ENCODE results near the gene CFAP44.

CFAP44 gene

GRCh38 chr3:113437411-113437810, 3.9 kb downstream of the CFAP44 start:
- Histone ChIP-seq H3K36me3 (no peaks in the 10 kb centered on the region), H3K27ac (no peak overlapping the region), H3K9me3 (ENCODE audit: severe bottlenecking) (no peaks in the 10 kb centered on the region), H3K4me3 (ENCODE audit: low read depth, low read length) (no peak overlapping the region), H3K27me3 (ENCODE audit: insufficient read depth, low read depth, severe bottlenecking) (no peaks in the 10 kb centered on the region)
- TF ChIP-seq CTCF (IDR thresholded peaks at IDR 0.05; ENCODE audit: low read depth, low read length): no peak
- DNase-seq: no peak

- TF ChIP-seq CTCF (IDR thresholded peaks at IDR 0.05; ENCODE audit: low read depth, low read length): no peak
- Histone ChIP-seq H3K9me3 (ENCODE audit: severe bottlenecking) (no peaks in the 10 kb centered on the region), H3K4me3 (ENCODE audit: low read depth, low read length) (no peak overlapping the region), H3K36me3 (no peaks in the 10 kb centered on the region), H3K27me3 (ENCODE audit: insufficient read depth, low read depth, severe bottlenecking) (no peaks in the 10 kb centered on the region), H3K27ac (no peak overlapping the region)
- no peak for DNase-seq
Observed at GRCh38 chr3:113436809-113437208, 4.5 kb downstream of the CFAP44 start.

GRCh38 chr3:113431811-113432210, 9.5 kb downstream of the CFAP44 start:
- Histone ChIP-seq H3K27ac (no peak overlapping the region), H3K27me3 (ENCODE audit: insufficient read depth, low read depth, severe bottlenecking) (no peaks in the 10 kb centered on the region), H3K36me3 (no peaks in the 10 kb centered on the region), H3K9me3 (ENCODE audit: severe bottlenecking) (no peaks in the 10 kb centered on the region), H3K4me3 (ENCODE audit: low read depth, low read length) (no peak overlapping the region)
- DNase-seq: no peak
- TF ChIP-seq CTCF (IDR thresholded peaks at IDR 0.05; ENCODE audit: low read depth, low read length): no peak

- Histone ChIP-seq H3K9me3 (ENCODE audit: severe bottlenecking) (no peaks in the 10 kb centered on the region), H3K36me3 (no peaks in the 10 kb centered on the region), H3K27me3 (ENCODE audit: insufficient read depth, low read depth, severe bottlenecking) (no peaks in the 10 kb centered on the region), H3K27ac (no peak overlapping the region), H3K4me3 (ENCODE audit: low read depth, low read length) (no peak overlapping the region)
- no peak for DNase-seq
- TF ChIP-seq CTCF (IDR thresholded peaks at IDR 0.05; ENCODE audit: low read depth, low read length): no peak
Observed at GRCh38 chr3:113428581-113428980, 12.7 kb downstream of the CFAP44 start.

- Histone ChIP-seq H3K27me3 (ENCODE audit: insufficient read depth, low read depth, severe bottlenecking) (no peaks in the 10 kb centered on the region), H3K9me3 (ENCODE audit: severe bottlenecking) (no peaks in the 10 kb centered on the region), H3K27ac (no peak overlapping the region), H3K4me3 (ENCODE audit: low read depth, low read length) (no peak overlapping the region), H3K36me3 (no peaks in the 10 kb centered on the region)
- TF ChIP-seq CTCF (IDR thresholded peaks at IDR 0.05; ENCODE audit: low read depth, low read length): no peak
- DNase-seq: no peak
Observed at GRCh38 chr3:113423699-113424098, 17.6 kb downstream of the CFAP44 start.

- Histone ChIP-seq H3K27me3 (ENCODE audit: insufficient read depth, low read depth, severe bottlenecking) (no peaks in the 10 kb centered on the region), H3K9me3 (ENCODE audit: severe bottlenecking) (no peaks in the 10 kb centered on the region), H3K27ac (no peak overlapping the region), H3K36me3 (no peaks in the 10 kb centered on the region), H3K4me3 (ENCODE audit: low read depth, low read length) (no peak overlapping the region)
- no peak for TF ChIP-seq CTCF (IDR thresholded peaks at IDR 0.05; ENCODE audit: low read depth, low read length)
- no peak for DNase-seq
Observed at GRCh38 chr3:113421082-113421481, 20.2 kb downstream of the CFAP44 start.

All from WERI-Rb-1 (cell line).